ENCODE measurements around the gene ORM1. TPM values are rescaled to one million over a fixed set of nuclear protein-coding genes. Genes with fewer than 3 reads are reported as not detected.

The ORM1 gene
- total RNA-seq, 1 experiment from 2014 or later, result 4.4 TPM

- Mint-ChIP-seq H3K9me3 (no peaks in the 10 kb centered on the region), H3K4me3 (no peak overlapping the region), H3K4me1 (no peaks in the 10 kb centered on the region), H3K36me3 (ENCODE audit: insufficient read depth in 1 of 3, low read depth in 3 of 3) (peaks cover 41 to 62% (median 61%) of the 10 kb centered on the region in 3 experiments), H3K27me3 (ENCODE audit: low read depth) (no peaks in the 10 kb centered on the region), H3K27ac (peak overlapping the region in 1 of 3 experiments; percentile 86; a peak in 2 of 7 replicates)
- Histone ChIP-seq H4K8ac (replicated peaks; ENCODE audit: insufficient read length, low read depth, low read length) (no peak overlapping the region), H2BK20ac (ENCODE audit: low read depth, low read length, poor library complexity, severe bottlenecking) (no peak overlapping the region), H3K9me3 (ENCODE audit: control insufficient read depth, low read depth, low read length) (no peaks in the 10 kb centered on the region), H2BK120ac (ENCODE audit: low read depth, low read length, poor library complexity, severe bottlenecking) (no peak overlapping the region), H3K23me2 (ENCODE audit: insufficient read length, low read depth, low read length, poor library complexity, severe bottlenecking) (no peaks in the 10 kb centered on the region), H2BK15ac (ENCODE audit: low read depth, low read length) (no peak overlapping the region), H4K5ac (ENCODE audit: insufficient read length, low read depth, low read length) (no peak overlapping the region), H3K56ac (ENCODE audit: insufficient read length, low read depth, low read length) (no peak overlapping the region), H3K23ac (ENCODE audit: insufficient read length, low read depth, low read length) (no peak overlapping the region), H3K14ac (ENCODE audit: insufficient read depth, low read length) (no peak overlapping the region), H2BK5ac (ENCODE audit: insufficient read length, low read length) (no peak overlapping the region), H3K79me1 (ENCODE audit: insufficient read depth, low read depth, low read length, poor library complexity, severe bottlenecking) (no peaks in the 10 kb centered on the region), H2AK5ac (ENCODE audit: insufficient read length, low read length) (no peak overlapping the region), H3K4me2 (ENCODE audit: insufficient read depth, insufficient read length, low read length) (no peak overlapping the region), H3T11ph (ENCODE audit: low read length) (no peak overlapping the region), H3K18ac (ENCODE audit: insufficient read length, low read depth, low read length) (no peak overlapping the region), H2AFZ (ENCODE audit: low read length) (no peak overlapping the region), H4K20me1 (ENCODE audit: control insufficient read depth, insufficient read depth, insufficient read length) (peaks cover 2% of the 10 kb centered on the region), H3K4me1 (ENCODE audit: insufficient read depth, low read length) (no peaks in the 10 kb centered on the region), H2BK12ac (ENCODE audit: insufficient read length, low read depth, low read length) (no peak overlapping the region), H3K27me3 (ENCODE audit: insufficient read depth, low read length) (no peaks in the 10 kb centered on the region), H4K91ac (ENCODE audit: insufficient read length, low read depth, low read length) (no peak overlapping the region), H3K9ac (ENCODE audit: extremely low read depth, insufficient read length, low read length) (no peak overlapping the region), H3K27ac (ENCODE audit: insufficient read length, low read depth, low read length) (no peak overlapping the region), H3K79me2 (ENCODE audit: insufficient read depth, low read length) (no peaks in the 10 kb centered on the region), H3K4ac (ENCODE audit: low read depth, low read length) (no peak overlapping the region)
- no peak for TF ChIP-seq CTCF (conservative IDR thresholded peaks at IDR 0.05)
- WGBS (ENCODE audit: extremely low coverage, insufficient read length, low lambda C conversion rate), result no CpG with 5 or more reads among the region's 6 CpGs
- no peak for DNase-seq
These were observed 33.9 kb downstream of the ORM1 start for GRCh38 chr9:114356792-114357191.
